HCT116 (cell line): Measurements from ENCODE around the gene PTPRA.

Experiments used
- CEBPB ChIP-seq: IDR thresholded peaks from 2 replicates; pipeline ENCODE4 v1.6.1; 2012; ENCODE audit warnings: low read depth
- EGR1 ChIP-seq: IDR thresholded peaks from 2 replicates; pipeline ENCODE4 v1.6.1; 2012; ENCODE audit warnings: low read depth
- EZH2 ChIP-seq: fragments of 200-600 bp; sonication (generic); IDR thresholded peaks from 2 replicates; pipeline ENCODE4 v1.6.1; 2017; ENCODE audit warnings: antibody characterized with exemption, mixed run types
- EZH2phosphoT487 ChIP-seq: fragments of 200-600 bp; IDR thresholded peaks from 2 replicates; pipeline ENCODE4 v1.6.1; 2018; ENCODE audit warnings: antibody characterized with exemption, borderline replicate concordance
- JUND ChIP-seq: IDR thresholded peaks from 2 replicates; pipeline ENCODE4 v1.6.1; 2012
- POLR2A ChIP-seq: IDR thresholded peaks from 2 replicates; pipeline ENCODE4 v1.7.0; 2011; ENCODE audit warnings: borderline replicate concordance; ENCODE audit not compliant: insufficient read depth, insufficient read length; ENCODE audit errors: extremely low read depth
- POLR2AphosphoS5 ChIP-seq: IDR thresholded peaks from 2 replicates; pipeline ENCODE4 v1.6.1; 2011; ENCODE audit warnings: mild to moderate bottlenecking, low read depth, low read length, moderate library complexity
- SIN3A ChIP-seq: IDR thresholded peaks from 2 replicates; pipeline ENCODE4 v1.6.1; 2012; ENCODE audit warnings: low read depth
- SP1 ChIP-seq: IDR thresholded peaks from 2 replicates; pipeline ENCODE4 v1.6.1; 2012; ENCODE audit warnings: low read depth
- TF ChIP-seq, protein P1 (sequence below), 3 experiments: fragments of 200-600 bp in 1 of 3; sonication (generic) in 1 of 3; IDR thresholded peaks in 2 of 3; conservative IDR thresholded peaks in 1 of 3; 2 replicates each; pipeline ENCODE4 v1.5.1; 2012 to 2017; ENCODE audit warnings: low read depth in 2 of 3, low read length in 2 of 3, antibody characterized with exemption in 1 of 3, borderline replicate concordance in 1 of 3, control low read depth in 1 of 3, mild to moderate bottlenecking in 1 of 3, mixed read lengths in 1 of 3, mixed run types in 1 of 3, moderate library complexity in 1 of 3; ENCODE audit not compliant: insufficient read depth in 1 of 3
- TF ChIP-seq, protein P2 (sequence below): IDR thresholded peaks from 2 replicates; pipeline ENCODE4 v1.6.1; 2011; ENCODE audit warnings: mild to moderate bottlenecking, low read length, moderate library complexity; ENCODE audit not compliant: insufficient replicate concordance; ENCODE audit errors: extremely low read depth
- TF ChIP-seq, protein P3 (sequence below): IDR thresholded peaks from 2 replicates; pipeline ENCODE4 v1.6.1; 2012; ENCODE audit warnings: low read depth
- TF ChIP-seq, protein P4 (sequence below): IDR thresholded peaks from 2 replicates; pipeline ENCODE4 v1.6.1; 2012

DNA sequence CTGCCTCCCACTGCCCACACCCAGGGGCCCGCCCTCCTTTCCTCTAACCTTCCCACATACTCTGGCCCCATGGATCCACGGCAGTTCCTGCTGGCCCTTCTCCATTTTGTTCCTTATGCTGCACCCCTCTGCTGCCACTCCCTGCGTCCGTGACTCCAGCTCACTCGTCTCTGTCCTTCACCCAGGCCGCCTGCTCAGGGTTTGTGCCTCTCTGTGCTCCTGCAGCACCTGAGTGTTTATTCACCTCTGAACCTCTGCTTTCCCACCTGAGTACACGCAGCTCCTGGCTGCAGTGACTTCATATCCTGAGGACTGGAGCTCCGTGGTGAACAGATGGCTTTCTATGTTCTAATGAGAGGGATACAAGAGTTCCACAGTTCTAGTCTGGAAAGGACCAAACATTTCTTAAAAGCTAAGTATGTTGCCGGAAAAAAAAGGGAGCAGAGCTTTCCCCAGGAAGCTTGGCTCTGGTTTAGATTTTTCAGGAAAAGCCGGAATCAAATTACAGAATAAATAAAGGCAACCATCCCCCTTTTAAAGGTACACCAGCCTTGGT lies 168.7 kb downstream of the PTPRA start:
- TF ChIP-seq, protein P1, sequence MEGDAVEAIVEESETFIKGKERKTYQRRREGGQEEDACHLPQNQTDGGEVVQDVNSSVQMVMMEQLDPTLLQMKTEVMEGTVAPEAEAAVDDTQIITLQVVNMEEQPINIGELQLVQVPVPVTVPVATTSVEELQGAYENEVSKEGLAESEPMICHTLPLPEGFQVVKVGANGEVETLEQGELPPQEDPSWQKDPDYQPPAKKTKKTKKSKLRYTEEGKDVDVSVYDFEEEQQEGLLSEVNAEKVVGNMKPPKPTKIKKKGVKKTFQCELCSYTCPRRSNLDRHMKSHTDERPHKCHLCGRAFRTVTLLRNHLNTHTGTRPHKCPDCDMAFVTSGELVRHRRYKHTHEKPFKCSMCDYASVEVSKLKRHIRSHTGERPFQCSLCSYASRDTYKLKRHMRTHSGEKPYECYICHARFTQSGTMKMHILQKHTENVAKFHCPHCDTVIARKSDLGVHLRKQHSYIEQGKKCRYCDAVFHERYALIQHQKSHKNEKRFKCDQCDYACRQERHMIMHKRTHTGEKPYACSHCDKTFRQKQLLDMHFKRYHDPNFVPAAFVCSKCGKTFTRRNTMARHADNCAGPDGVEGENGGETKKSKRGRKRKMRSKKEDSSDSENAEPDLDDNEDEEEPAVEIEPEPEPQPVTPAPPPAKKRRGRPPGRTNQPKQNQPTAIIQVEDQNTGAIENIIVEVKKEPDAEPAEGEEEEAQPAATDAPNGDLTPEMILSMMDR (IDR thresholded peaks at IDR 0.05 in 2 of 3, conservative IDR thresholded peaks at IDR 0.05 in 1 of 3; ENCODE audit: borderline replicate concordance in 1 of 3, insufficient read depth in 1 of 3, low read depth in 2 of 3, low read length in 2 of 3), result no peak
- no peak for TF ChIP-seq EGR1
- TF ChIP-seq CEBPB, result no peak
- no peak for TF ChIP-seq JUND
- TF ChIP-seq POLR2A, result no peak
- no peak for TF ChIP-seq EZH2
- TF ChIP-seq, protein P2, sequence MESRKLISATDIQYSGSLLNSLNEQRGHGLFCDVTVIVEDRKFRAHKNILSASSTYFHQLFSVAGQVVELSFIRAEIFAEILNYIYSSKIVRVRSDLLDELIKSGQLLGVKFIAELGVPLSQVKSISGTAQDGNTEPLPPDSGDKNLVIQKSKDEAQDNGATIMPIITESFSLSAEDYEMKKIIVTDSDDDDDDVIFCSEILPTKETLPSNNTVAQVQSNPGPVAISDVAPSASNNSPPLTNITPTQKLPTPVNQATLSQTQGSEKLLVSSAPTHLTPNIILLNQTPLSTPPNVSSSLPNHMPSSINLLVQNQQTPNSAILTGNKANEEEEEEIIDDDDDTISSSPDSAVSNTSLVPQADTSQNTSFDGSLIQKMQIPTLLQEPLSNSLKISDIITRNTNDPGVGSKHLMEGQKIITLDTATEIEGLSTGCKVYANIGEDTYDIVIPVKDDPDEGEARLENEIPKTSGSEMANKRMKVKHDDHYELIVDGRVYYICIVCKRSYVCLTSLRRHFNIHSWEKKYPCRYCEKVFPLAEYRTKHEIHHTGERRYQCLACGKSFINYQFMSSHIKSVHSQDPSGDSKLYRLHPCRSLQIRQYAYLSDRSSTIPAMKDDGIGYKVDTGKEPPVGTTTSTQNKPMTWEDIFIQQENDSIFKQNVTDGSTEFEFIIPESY, result no peak
- TF ChIP-seq POLR2AphosphoS5, result no peak
- TF ChIP-seq SIN3A, result no peak
- TF ChIP-seq, protein P3, sequence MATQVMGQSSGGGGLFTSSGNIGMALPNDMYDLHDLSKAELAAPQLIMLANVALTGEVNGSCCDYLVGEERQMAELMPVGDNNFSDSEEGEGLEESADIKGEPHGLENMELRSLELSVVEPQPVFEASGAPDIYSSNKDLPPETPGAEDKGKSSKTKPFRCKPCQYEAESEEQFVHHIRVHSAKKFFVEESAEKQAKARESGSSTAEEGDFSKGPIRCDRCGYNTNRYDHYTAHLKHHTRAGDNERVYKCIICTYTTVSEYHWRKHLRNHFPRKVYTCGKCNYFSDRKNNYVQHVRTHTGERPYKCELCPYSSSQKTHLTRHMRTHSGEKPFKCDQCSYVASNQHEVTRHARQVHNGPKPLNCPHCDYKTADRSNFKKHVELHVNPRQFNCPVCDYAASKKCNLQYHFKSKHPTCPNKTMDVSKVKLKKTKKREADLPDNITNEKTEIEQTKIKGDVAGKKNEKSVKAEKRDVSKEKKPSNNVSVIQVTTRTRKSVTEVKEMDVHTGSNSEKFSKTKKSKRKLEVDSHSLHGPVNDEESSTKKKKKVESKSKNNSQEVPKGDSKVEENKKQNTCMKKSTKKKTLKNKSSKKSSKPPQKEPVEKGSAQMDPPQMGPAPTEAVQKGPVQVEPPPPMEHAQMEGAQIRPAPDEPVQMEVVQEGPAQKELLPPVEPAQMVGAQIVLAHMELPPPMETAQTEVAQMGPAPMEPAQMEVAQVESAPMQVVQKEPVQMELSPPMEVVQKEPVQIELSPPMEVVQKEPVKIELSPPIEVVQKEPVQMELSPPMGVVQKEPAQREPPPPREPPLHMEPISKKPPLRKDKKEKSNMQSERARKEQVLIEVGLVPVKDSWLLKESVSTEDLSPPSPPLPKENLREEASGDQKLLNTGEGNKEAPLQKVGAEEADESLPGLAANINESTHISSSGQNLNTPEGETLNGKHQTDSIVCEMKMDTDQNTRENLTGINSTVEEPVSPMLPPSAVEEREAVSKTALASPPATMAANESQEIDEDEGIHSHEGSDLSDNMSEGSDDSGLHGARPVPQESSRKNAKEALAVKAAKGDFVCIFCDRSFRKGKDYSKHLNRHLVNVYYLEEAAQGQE, result no peak
- no peak for TF ChIP-seq EZH2phosphoT487
- TF ChIP-seq, protein P4, sequence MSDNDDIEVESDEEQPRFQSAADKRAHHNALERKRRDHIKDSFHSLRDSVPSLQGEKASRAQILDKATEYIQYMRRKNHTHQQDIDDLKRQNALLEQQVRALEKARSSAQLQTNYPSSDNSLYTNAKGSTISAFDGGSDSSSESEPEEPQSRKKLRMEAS, result no peak
- no peak for TF ChIP-seq SP1
